ENCODE data around the gene SLC25A43.

SLC25A43 gene

GRCh38 chrX:119495734-119496726 is 96.9 kb downstream of the SLC25A43 start:
- H3K4me3 ChIP-seq (replicated peaks in 1 of 2; ENCODE audit: low read depth in 2 of 2, low read length in 2 of 2), result no peak overlapping the region
- TF ChIP-seq, protein P1, sequence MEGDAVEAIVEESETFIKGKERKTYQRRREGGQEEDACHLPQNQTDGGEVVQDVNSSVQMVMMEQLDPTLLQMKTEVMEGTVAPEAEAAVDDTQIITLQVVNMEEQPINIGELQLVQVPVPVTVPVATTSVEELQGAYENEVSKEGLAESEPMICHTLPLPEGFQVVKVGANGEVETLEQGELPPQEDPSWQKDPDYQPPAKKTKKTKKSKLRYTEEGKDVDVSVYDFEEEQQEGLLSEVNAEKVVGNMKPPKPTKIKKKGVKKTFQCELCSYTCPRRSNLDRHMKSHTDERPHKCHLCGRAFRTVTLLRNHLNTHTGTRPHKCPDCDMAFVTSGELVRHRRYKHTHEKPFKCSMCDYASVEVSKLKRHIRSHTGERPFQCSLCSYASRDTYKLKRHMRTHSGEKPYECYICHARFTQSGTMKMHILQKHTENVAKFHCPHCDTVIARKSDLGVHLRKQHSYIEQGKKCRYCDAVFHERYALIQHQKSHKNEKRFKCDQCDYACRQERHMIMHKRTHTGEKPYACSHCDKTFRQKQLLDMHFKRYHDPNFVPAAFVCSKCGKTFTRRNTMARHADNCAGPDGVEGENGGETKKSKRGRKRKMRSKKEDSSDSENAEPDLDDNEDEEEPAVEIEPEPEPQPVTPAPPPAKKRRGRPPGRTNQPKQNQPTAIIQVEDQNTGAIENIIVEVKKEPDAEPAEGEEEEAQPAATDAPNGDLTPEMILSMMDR (IDR thresholded peaks at IDR 0.05; ENCODE audit: low read depth, low read length), result no peak
- DNase-seq (ENCODE audit: low read depth in 2 of 2), result no peak

DNA sequence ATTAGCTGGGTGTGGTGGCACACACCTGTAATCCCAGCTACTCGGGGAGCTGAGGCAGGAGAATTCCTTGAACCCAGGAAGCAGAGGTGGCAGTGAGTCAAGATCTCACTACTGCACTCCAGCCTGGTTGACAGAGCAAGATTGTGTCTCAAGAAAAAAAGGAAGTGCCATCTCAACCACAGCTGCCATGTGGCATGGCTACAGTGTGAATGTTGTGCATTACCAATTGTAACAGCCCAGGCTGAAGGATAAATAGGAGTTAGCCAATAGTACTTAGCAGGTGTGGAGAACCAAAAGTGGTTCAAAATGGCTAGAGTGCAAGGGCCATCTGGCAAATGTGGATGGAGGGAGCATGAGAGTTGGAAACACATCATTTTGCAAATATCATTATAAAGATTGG is 98.0 kb downstream of the SLC25A43 start:
- TF ChIP-seq, protein P1 (IDR thresholded peaks at IDR 0.05; ENCODE audit: low read depth, low read length), result no peak
- no peak overlapping the region for H3K4me3 ChIP-seq (replicated peaks in 1 of 2; ENCODE audit: low read depth in 2 of 2, low read length in 2 of 2)
- DNase-seq (ENCODE audit: low read depth in 2 of 2), result no peak

- no peak for DNase-seq (ENCODE audit: low read depth in 2 of 2)
- TF ChIP-seq, protein P1 (IDR thresholded peaks at IDR 0.05; ENCODE audit: low read depth, low read length), result no peak
- H3K4me3 ChIP-seq (replicated peaks in 1 of 2; ENCODE audit: low read depth in 2 of 2, low read length in 2 of 2), result no peak overlapping the region
Observed at GRCh38 chrX:119500061-119500800, 101.1 kb downstream of the SLC25A43 start.

- H3K4me3 ChIP-seq (replicated peaks in 1 of 2; ENCODE audit: low read depth in 2 of 2, low read length in 2 of 2), result no peak overlapping the region
- TF ChIP-seq, protein P1 (IDR thresholded peaks at IDR 0.05; ENCODE audit: low read depth, low read length), result no peak
- no peak for DNase-seq (ENCODE audit: low read depth in 2 of 2)
Observed at GRCh38 chrX:119501511-119502148, 102.5 kb downstream of the SLC25A43 start.

- peak; percentile 39 to 60 for DNase-seq (ENCODE audit: low read depth in 2 of 2)
- no peak overlapping the region for H3K4me3 ChIP-seq (replicated peaks in 1 of 2; ENCODE audit: low read depth in 2 of 2, low read length in 2 of 2)
- TF ChIP-seq, protein P1 (IDR thresholded peaks at IDR 0.05; ENCODE audit: low read depth, low read length), result no peak
Observed at GRCh38 chrX:119502727-119503483, 103.8 kb downstream of the SLC25A43 start.

GRCh38 chrX:119503484-119503861 is 104.3 kb downstream of the SLC25A43 start:
- peak; percentile 90 to 91 for DNase-seq (ENCODE audit: low read depth in 2 of 2)
- no peak overlapping the region for H3K4me3 ChIP-seq (replicated peaks in 1 of 2; ENCODE audit: low read depth in 2 of 2, low read length in 2 of 2)
- TF ChIP-seq, protein P1 (IDR thresholded peaks at IDR 0.05; ENCODE audit: low read depth, low read length), result no peak
